SK-N-SH (cell line): Measurements from ENCODE around the gene CLDN7.
A peak's percentile ranks its signal among the peaks of the same experiment; 100 is the strongest.

ENCODE experiments used
- CTCF ChIP-seq: fragments of 200-600 bp; sonication (generic); IDR thresholded peaks from 2 replicates; pipeline ENCODE4 v1.6.1; 2017; ENCODE audit warnings: antibody characterized with exemption, mild to moderate bottlenecking, moderate library complexity
- EP300 ChIP-seq, 2 experiments: IDR thresholded peaks; 2 replicates each; pipeline versions ENCODE4 v1.4.0 to v1.6.1; 2012; ENCODE audit warnings: borderline replicate concordance in 1 of 2, low read depth in 1 of 2, low read length in 1 of 2
- GABPA ChIP-seq: IDR thresholded peaks from 2 replicates; pipeline ENCODE4 v1.4.0; 2012; ENCODE audit warnings: low read depth, mild to moderate bottlenecking
- GATA2 ChIP-seq: sonication (generic); formaldehyde crosslinking; IDR thresholded peaks from 2 replicates; pipeline ENCODE4 v1.5.0; 2020; ENCODE audit warnings: mild to moderate bottlenecking, missing genetic modification reagents
- JUND ChIP-seq: IDR thresholded peaks from 2 replicates; pipeline ENCODE4 v1.4.0; 2012
- NFIC ChIP-seq: IDR thresholded peaks from 2 replicates; pipeline ENCODE4 v1.4.0; 2012; ENCODE audit warnings: borderline replicate concordance
- RAD21 ChIP-seq: IDR thresholded peaks from 2 replicates; pipeline ENCODE4 v1.6.1; 2012; ENCODE audit warnings: mild to moderate bottlenecking, low read length
- REST ChIP-seq: IDR thresholded peaks from 2 replicates; pipeline ENCODE4 v1.6.1; 2012; ENCODE audit warnings: mild to moderate bottlenecking, low read depth, low read length, moderate library complexity
- RFX5 ChIP-seq: IDR thresholded peaks from 2 replicates; pipeline ENCODE4 v1.6.1; 2012; ENCODE audit warnings: mild to moderate bottlenecking, improper control_type of control experiment, low read length
- TAF1 ChIP-seq: IDR thresholded peaks from 2 replicates; pipeline ENCODE4 v1.6.1; 2012; ENCODE audit warnings: low read depth, mild to moderate bottlenecking, low read length, moderate library complexity, borderline replicate concordance
- TEAD4 ChIP-seq: IDR thresholded peaks from 2 replicates; pipeline ENCODE4 v1.4.0; 2012; ENCODE audit warnings: mild to moderate bottlenecking, borderline replicate concordance; ENCODE audit not compliant: insufficient read depth
- YY1 ChIP-seq: IDR thresholded peaks from 2 replicates; pipeline ENCODE4 v1.4.0; 2012; ENCODE audit warnings: low read depth, mild to moderate bottlenecking

- TF ChIP-seq JUND (no peak), GABPA (no peak), EP300 (IDR thresholded peaks at IDR 0.05; ENCODE audit: borderline replicate concordance in 1 of 2, low read depth in 1 of 2, low read length in 1 of 2) (no peak; a peak in 1 of 4 replicates), CTCF (peak; percentile 64), REST (no peak), RFX5 (peak; percentile 97), GATA2 (CRISPR knock-in tag) (peak; percentile 73), TEAD4 (no peak), TAF1 (no peak), RAD21 (peak; percentile 24; the same call in 1 of the 2 replicates), YY1 (0 out of 2 replicates have a peak, but pooled peaks have one; percentile 7), NFIC (no peak)
Measured at GRCh38 chr17:7214300-7215135, 47.8 kb downstream of the CLDN7 start.
